Bronchial epithelial cell (primary cell): Measurements from ENCODE around the gene CHI3L1. TPM values are rescaled to one million over a fixed set of nuclear protein-coding genes. Genes with fewer than 3 reads are reported as not detected.
A peak's percentile ranks its signal among the peaks of the same experiment; 100 is the strongest.
"Not testable (repeated sequence)": the region's sequence is repeated elsewhere in the genome, so short reads cannot be mapped to it uniquely, and the experiment has no call there.

Experiments used
- DNase-seq: peaks from one replicate; pipeline ENCODE4 v3.0.0-alpha.2; 2010; ENCODE audit warnings: low read depth
- FAIRE-seq: peaks from 2 replicates; lab custom pipeline; 2011; peaks lifted over from hg19 to GRCh38; lab: Jason Lieb, UNC
- H3K27me3 ChIP-seq: 2 replicates; pipeline ENCODE4 v1.5.1; 2011; ENCODE audit warnings: low read length; ENCODE audit not compliant: control insufficient read depth, insufficient read depth
- H3K36me3 ChIP-seq: 2 replicates; pipeline ENCODE4 v1.5.1; 2011; ENCODE audit warnings: low read length; ENCODE audit not compliant: control insufficient read depth, insufficient read depth
- H3K4me3 ChIP-seq: 2 replicates; pipeline ENCODE4 v1.5.1; 2011; ENCODE audit warnings: mild to moderate bottlenecking, low read depth, low read length, control low read depth
- CTCF ChIP-seq: IDR thresholded peaks from 2 replicates; pipeline ENCODE4 v1.5.1; 2011; ENCODE audit warnings: mild to moderate bottlenecking, moderate library complexity, low read length, control low read depth, inconsistent platforms; ENCODE audit not compliant: insufficient read depth, severe bottlenecking
- total RNA-seq: library from RNA; depleted of rRNA; stranded (reverse); fragments of >200 nt; gene quantifications from 2 replicates; pipeline ENCODE4 v1.2.1, GENCODE V29; 2014

Gene CHI3L1
- 0.79 and 1.7 TPM in 2 replicates for total RNA-seq

DNA sequence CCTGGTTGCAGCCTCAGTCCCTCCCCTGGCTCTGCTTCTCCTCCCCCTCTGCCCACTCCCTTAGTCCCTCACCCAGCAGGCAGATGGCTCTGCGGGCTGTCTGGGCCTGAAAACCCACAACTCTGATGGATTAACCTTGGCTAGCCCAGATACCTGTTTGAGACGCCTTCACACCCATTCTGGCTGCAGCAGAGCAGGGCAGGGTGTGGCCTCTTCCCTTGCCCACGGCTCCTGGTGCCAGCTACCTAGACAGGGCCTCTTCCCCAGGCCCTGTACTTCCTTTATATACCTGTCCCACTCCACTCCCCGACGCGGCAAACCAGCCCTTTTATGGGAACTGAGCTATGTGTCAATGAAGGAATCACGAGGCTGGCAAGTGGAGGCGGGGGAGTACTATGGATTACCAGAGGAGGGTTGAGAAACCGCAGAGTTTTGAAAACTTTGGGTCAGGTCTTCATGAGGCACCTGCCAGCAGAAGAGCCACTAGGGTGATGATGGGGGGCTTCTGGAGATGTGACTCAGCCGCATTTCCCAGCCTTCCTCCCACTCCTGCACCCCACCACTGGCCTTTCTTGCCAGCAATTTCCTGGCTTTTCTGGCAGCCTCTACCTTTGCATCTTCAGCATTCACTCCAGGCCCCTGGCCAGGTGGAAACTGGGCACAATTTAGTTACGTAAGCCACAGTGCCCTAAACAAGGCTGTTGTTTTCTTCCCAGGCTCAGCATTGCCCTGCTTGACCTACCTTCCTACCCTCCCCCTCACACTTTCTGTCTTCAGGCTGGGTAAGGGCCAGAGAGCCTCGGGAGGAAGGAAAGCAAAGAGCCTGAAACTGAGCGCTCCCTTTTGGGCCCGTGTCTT lies at the start of gene CHI3L1:
Gene CHI3L1 (minus strand): TSS at position 259 of the 858 bp plus-strand sequence. CDS start 81 bp downstream, at position 178.
- H3K36me3 ChIP-seq, result no peaks in the 10 kb centered on the region
- no peak for TF ChIP-seq CTCF
- H3K4me3 ChIP-seq, result no peak within 1 kb of the TSS
- peak; percentile 8 for DNase-seq
- FAIRE-seq, result no peak
- H3K27me3 ChIP-seq, result no peaks in the 10 kb centered on the region

- H3K36me3 ChIP-seq, H3K27me3 ChIP-seq, H3K4me3 ChIP-seq, DNase-seq, FAIRE-seq: not testable (repeated sequence)
These were observed 48.4 kb upstream of the CHI3L1 start for GRCh38 chr1:203234901-203235300.

DNA sequence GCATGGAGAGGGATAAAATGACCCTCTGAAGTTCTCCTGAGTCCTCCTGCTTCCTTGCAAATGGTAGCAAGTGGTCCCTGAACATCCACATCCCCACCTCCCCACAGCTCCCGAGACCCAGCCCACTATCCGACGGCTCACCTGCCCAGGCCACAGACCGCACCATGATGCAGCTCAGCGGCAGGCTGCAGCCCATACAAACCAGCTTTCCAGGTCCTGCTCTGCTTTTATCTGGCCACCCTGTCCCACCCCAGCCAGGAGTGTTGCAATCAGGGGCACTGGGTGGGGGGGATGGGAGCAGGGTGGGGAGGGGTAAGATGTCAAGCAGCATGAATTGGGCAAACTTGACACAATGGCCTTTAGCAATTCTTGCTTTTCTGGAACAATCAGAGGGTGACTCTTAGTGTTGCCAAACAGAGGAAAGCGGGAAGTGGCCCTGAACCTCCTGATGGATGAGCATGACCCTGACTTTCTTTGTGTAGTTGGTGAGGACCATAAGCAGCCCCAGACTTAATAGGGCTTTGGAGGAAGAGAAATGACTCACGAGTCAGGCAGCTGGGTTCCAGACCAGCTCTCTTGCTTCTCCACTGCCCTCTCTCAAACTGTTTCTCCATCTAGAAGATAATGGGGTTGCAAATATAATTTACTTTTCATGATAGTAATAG lies 43.1 kb upstream of the CHI3L1 start, which contains the start of gene CHIT1:
Gene CHIT1 (minus strand): TSS at position 203 of the 665 bp plus-strand sequence. CDS start 37 bp downstream, at position 166.
- no peak for DNase-seq
- H3K36me3 ChIP-seq, result no peaks in the 10 kb centered on the region
- TF ChIP-seq CTCF, result no peak
- FAIRE-seq, result no peak
- no peak within 1 kb of the TSS for H3K4me3 ChIP-seq
- peaks cover 2% of the 10 kb centered on the region for H3K27me3 ChIP-seq

DNA sequence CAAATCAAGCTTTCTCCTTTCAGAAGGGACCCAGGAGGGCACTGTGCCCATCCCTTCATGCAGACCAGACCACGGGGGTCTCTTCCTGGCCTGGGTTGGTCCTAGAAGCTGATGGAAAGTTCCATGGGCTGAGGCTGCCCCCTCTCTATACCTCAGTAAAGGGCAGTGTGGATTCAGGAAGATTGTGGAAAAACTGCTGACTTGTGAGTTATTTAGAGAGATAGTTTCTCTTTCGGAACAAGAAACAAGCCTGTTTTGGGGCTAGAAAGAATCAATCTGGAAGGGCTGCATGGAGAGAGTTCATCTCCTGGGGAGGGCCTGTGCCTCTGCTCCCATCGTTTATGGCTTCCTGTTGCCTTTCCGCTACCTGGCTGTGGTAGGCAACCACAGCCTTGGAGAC lies 42.2 kb upstream of the CHI3L1 start:
- Histone ChIP-seq H3K4me3 (no peak overlapping the region), H3K27me3 (peaks cover 2% of the 10 kb centered on the region), H3K36me3 (no peaks in the 10 kb centered on the region)
- TF ChIP-seq CTCF, result no peak
- DNase-seq (no peak), FAIRE-seq (no peak)

GRCh38 chr1:203227371-203228083 lies 41.0 kb upstream of the CHI3L1 start:
- no peak overlapping the region for H3K4me3 ChIP-seq
- H3K27me3 ChIP-seq, result peaks cover 3% of the 10 kb centered on the region
- DNase-seq (no peak), FAIRE-seq (no peak)
- no peaks in the 10 kb centered on the region for H3K36me3 ChIP-seq
- no peak for TF ChIP-seq CTCF

- DNase-seq (no peak), FAIRE-seq (no peak)
- Histone ChIP-seq H3K36me3 (no peaks in the 10 kb centered on the region), H3K4me3 (no peak overlapping the region), H3K27me3 (peaks cover 3% of the 10 kb centered on the region)
- no peak for TF ChIP-seq CTCF
These were observed 38.6 kb upstream of the CHI3L1 start for GRCh38 chr1:203225071-203225470.
